Central memory CD4-positive, alpha-beta T cell (primary cell): ENCODE measurements around the gene HERC4.

Source experiments
- DNase-seq: peaks from one replicate; pipeline ENCODE4 v3.0.0; 2022
- total RNA-seq, 3 experiments: gene quantifications; one replicate each; lab custom pipeline; 2026; lab: John Stamatoyannopoulos, UW

The HERC4 gene, protein sequence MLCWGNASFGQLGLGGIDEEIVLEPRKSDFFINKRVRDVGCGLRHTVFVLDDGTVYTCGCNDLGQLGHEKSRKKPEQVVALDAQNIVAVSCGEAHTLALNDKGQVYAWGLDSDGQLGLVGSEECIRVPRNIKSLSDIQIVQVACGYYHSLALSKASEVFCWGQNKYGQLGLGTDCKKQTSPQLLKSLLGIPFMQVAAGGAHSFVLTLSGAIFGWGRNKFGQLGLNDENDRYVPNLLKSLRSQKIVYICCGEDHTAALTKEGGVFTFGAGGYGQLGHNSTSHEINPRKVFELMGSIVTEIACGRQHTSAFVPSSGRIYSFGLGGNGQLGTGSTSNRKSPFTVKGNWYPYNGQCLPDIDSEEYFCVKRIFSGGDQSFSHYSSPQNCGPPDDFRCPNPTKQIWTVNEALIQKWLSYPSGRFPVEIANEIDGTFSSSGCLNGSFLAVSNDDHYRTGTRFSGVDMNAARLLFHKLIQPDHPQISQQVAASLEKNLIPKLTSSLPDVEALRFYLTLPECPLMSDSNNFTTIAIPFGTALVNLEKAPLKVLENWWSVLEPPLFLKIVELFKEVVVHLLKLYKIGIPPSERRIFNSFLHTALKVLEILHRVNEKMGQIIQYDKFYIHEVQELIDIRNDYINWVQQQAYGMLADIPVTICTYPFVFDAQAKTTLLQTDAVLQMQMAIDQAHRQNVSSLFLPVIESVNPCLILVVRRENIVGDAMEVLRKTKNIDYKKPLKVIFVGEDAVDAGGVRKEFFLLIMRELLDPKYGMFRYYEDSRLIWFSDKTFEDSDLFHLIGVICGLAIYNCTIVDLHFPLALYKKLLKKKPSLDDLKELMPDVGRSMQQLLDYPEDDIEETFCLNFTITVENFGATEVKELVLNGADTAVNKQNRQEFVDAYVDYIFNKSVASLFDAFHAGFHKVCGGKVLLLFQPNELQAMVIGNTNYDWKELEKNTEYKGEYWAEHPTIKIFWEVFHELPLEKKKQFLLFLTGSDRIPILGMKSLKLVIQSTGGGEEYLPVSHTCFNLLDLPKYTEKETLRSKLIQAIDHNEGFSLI
- 40.9 to 184 (median 140) reads per million in 3 experiments for total RNA-seq

GRCh38 chr10:68074775-68075549, at the start of gene HERC4:
TSS of gene HERC4 (minus strand) at chr10:68075283. CDS start at chr10:68073108, 2,175 bp downstream.
- DNase-seq = peak; percentile 85

DNA sequence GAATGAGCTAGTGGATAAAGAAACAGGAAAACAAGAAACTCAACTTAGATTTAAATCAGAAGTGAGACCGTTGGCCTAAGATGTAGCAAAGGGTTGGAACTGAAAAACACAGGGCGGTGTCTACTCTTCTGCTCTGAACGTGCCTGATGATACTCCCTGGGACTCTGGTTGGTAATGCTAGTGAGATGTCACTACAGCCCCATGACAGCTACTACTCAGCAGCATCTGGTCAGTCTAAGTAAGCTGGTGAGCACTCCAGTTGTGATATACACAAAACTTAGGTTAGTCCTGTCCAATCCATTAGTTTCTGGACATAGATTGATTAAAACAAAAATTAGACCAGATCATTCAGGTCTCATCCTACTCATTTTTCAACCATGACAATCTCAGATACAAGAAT, 49.6 kb upstream of the HERC4 start:
- no peak for DNase-seq

- DNase-seq = no peak
Observed at GRCh38 chr10:68121852-68122251, 46.8 kb upstream of the HERC4 start.

DNA sequence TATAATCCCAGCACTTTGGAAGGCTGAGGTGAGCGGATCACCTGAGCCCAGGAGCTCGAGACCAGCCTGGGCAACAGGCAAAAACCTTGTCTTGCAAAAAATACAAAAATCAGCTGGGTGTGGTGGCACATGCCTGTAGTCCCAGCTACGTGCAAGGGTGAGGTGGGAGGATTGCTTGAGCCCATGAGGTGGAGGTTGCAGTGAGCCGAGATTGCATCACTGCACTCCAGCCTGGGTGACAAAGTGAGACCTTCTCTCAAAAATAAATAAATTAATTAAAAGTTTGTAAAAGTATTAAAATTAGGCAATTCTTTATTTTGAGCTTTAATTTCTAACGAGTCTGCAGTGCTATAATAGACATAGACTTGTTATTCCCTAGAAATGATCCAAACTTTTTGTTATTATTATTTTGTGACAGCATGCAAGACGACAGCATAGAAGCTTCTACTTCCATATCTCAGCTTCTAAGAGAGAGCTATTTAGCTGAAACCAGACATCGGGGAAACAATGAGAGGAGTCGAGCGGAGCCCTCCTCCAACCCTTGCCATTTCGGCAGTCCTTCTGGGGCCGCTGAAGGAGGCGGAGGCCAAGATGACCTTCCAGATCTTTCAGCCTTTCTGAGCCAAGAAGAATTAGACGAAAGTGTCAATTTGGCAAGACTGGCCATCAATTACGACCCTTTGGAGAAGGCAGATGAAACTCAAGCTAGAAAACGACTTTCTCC, 46.1 kb upstream of the HERC4 start:
- DNase-seq = no peak

GRCh38 chr10:68118657-68119056, 43.6 kb upstream of the HERC4 start:
- DNase-seq = no peak

DNA sequence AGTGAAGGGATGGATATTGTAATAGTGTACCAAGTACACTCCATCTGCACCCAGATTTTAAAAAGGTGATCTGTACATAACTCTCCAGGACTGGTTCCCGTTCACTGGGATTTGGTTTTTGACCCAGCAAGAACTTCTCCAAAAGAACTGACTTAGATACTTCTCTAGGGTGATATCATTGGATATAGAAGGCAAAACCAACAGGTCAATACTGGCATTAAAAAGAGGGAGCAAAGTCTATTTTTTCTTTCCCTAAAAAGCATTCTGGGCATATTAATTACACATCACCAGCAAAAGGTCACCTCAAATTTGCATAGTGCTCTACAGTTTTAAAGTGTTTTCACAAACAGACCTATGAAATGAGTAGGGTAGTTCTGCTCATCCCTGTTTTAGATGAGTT, 37.8 kb upstream of the HERC4 start:
- no peak for DNase-seq

GRCh38 chr10:68111584-68111983, 36.5 kb upstream of the HERC4 start:
- no peak for DNase-seq

DNA sequence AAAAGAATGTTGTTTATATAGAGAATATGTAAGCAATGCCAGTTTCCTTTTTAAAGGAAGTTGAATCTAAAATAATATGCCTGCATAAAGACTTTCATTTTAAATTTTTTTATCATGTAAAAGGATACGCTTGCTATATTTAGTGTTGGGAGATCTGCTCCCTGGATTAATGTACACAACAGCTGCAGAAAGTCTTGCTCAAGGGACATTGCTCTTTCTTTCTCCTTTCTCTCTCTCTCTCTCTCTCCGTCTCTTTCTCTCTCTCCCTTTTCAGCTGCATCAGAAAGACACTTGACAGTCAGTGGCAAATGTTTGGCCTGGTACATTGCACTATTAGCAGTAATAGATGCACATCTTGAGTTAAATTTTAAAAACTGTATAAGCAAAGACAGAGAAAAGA, 34.9 kb upstream of the HERC4 start:
- no peak for DNase-seq

DNA sequence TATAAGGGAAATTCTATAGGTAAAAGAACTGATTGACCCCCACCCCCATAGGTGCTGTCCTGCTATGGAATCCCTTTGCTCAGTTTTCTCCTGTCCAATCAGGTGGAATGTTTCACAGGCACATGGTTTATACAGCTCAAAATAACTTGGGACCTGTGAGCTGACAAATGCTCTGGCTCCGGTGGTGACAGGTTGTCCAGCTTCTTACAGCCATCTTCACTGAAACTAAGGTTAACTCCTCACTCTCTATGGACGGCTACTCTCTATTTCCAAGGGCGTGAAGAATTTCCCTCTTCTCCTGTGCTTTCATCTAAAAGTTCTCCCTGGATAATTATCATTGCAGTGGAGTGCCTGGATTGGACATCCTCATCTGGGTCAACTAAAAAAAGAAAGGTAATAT, 34.2 kb upstream of the HERC4 start, which contains the start of gene MYPN:
MYPN (plus strand) TSS at position 158 of the 400 bp plus-strand sequence. CDS start 11,951 bp downstream, outside the sequence.
- no peak for DNase-seq

DNA sequence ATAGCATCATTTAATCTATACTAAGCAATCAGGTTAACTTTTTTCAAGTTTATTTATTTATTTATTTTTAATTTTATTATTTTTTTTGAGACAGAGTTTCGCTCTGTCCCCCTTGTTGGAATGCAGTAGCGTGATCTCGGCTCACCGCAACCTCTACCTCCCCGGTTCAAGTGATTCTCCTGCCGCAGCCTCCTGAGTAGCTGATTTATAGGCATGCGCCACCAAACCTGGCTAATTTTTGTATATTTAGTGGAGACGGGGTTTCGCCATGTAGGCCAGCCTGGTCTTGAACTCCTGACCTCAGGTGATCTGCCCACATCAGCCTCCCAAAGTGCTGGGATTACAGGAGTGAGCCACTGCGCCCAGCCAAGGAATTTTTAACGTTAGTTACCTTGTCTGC, 33.6 kb upstream of the HERC4 start:
- no peak for DNase-seq

GRCh38 chr10:68108051-68108450, 33.0 kb upstream of the HERC4 start:
- no peak for DNase-seq

- no peak for DNase-seq
Observed at GRCh38 chr10:68107651-68108050, 32.6 kb upstream of the HERC4 start.

GRCh38 chr10:68106656-68107055, 31.6 kb upstream of the HERC4 start:
- no peak for DNase-seq

GRCh38 chr10:68105820-68106219, 30.7 kb upstream of the HERC4 start:
- DNase-seq = no peak

- DNase-seq = no peak
Observed at GRCh38 chr10:68103901-68104300, 28.8 kb upstream of the HERC4 start.

- no peak for DNase-seq
Observed at GRCh38 chr10:68103261-68103878, 28.3 kb upstream of the HERC4 start.

GRCh38 chr10:68101066-68101465, 26.0 kb upstream of the HERC4 start:
- no peak for DNase-seq

DNA sequence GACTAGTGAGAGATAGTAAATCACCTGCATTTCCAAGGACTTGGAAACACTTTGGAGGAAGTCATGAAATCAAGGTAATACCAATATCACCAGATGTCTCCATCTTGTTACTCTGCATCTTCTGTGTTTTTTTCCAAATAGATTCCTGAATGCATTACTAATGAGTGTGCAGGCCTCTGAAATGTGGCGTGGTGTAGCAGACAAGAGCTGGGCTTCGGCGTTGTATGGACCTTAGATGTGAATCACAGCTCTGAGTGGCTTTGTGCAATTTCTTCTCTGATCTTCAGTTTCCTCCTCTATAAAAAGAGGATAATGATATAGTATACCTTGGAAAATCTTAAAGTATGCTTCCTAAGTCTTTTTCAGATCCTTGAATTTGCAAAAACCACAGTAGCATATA, 24.7 kb upstream of the HERC4 start:
- no peak for DNase-seq

- DNase-seq = no peak
Observed at GRCh38 chr10:68096913-68097516, 21.9 kb upstream of the HERC4 start.

DNA sequence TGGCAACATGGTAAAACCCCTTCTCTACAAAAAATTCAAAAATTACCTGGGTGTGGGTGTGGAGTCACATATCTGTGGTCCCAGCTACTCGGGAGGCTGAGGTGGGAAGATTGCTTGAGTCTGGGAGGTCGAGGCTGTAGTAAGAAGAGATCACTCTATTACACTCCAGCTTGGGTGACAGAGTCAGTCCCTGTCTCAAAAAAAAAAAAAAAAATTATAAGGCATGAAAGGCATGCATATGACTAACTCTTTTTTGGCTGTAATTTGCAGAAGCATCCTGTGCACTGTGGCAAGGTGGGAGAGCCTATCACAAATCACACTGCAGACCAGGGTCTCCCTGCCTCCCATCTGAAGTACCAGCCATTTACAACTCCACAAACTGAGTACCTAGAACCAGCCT, 20.1 kb upstream of the HERC4 start:
- DNase-seq = no peak

GRCh38 chr10:68092512-68092911, 17.4 kb upstream of the HERC4 start:
- DNase-seq = no peak
